ENCODE measurements around the gene PRPF8.

The PRPF8 gene

DNA sequence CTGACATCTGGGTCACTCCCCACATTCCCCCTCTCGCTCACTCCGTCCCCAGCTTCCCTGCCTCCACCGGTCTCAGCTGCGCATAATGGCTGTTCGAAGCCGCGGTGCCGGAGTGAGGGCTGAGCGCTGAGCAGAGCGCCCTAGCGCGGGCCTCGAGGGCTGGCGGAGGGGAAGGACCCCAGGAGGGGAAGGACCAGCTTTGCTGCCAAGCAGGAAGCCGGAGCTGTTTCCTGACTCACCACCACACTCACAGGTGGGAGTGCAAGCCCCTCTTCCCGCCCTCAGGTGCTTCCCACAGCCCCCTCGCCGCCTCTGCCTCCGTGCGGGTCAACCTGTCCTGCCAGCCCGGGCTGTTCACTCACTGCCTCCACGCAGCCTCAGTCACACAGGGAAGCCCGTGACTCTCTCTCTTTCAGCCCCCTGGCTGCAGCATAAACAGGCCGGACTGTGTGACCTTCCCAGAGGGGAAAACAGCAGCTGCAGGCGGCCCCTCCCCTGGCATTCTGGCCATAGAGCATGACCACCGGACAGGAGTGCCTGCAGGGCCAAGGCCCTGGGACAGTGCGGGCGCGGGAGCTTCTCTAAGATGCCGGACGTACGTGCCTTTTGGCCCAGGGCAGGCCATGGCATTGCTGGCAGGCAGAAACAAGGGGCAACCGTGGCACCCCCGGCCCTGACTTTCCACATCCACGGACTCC lies 79.7 kb downstream of the PRPF8 start:
- H3K4me3 ChIP-seq (ENCODE audit: low read depth, low read length), result no peak overlapping the region
- TF ChIP-seq, protein P1, sequence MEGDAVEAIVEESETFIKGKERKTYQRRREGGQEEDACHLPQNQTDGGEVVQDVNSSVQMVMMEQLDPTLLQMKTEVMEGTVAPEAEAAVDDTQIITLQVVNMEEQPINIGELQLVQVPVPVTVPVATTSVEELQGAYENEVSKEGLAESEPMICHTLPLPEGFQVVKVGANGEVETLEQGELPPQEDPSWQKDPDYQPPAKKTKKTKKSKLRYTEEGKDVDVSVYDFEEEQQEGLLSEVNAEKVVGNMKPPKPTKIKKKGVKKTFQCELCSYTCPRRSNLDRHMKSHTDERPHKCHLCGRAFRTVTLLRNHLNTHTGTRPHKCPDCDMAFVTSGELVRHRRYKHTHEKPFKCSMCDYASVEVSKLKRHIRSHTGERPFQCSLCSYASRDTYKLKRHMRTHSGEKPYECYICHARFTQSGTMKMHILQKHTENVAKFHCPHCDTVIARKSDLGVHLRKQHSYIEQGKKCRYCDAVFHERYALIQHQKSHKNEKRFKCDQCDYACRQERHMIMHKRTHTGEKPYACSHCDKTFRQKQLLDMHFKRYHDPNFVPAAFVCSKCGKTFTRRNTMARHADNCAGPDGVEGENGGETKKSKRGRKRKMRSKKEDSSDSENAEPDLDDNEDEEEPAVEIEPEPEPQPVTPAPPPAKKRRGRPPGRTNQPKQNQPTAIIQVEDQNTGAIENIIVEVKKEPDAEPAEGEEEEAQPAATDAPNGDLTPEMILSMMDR (IDR thresholded peaks at IDR 0.05; ENCODE audit: borderline replicate concordance, insufficient read depth, low read depth, low read length), result no peak

DNA sequence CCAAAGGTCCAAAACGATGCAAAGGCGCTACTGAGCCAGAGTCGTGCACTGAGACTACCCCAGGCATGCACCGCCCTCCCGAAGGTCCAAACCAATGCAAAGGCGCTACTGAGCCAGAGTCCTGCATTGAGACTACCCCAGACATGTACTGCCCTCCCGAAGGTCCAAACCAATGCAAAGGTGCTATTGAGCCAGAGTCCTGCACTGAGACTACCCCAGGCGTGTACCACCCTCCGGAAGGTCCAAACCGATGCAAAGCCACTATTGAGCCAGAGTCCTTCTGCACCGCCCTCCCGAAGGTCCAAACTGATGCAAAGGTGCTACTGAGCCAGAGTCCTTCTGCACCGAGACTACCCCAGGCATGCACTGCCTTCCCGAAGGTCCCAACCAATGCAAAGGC lies 83.1 kb downstream of the PRPF8 start:
- no peak overlapping the region for H3K4me3 ChIP-seq (ENCODE audit: low read depth, low read length)
- TF ChIP-seq, protein P1 (IDR thresholded peaks at IDR 0.05; ENCODE audit: borderline replicate concordance, insufficient read depth, low read depth, low read length), result no peak
